SK-N-SH (cell line): Measurements from ENCODE around the gene EFCAB12. TPM values are rescaled to one million over a fixed set of nuclear protein-coding genes. Genes with fewer than 3 reads are reported as not detected.

Experiments used
- CTCF ChIA-PET: fragments of 300-600, 350-600 bp; formaldehyde crosslinking; extraction: SDS; loops from one replicate; lab custom pipeline; 2021; lab: Yijun Ruan, JAX
- POLR2A ChIA-PET: fragments of 350-600 bp; sonication (Branson Sonifier 250); formaldehyde crosslinking; extraction: SDS; loops from one replicate; lab custom pipeline; 2020; ENCODE audit warnings: antibody characterized with exemption, inconsistent platforms; lab: Yijun Ruan, JAX
- DNase-seq: peaks from one replicate; pipeline ENCODE4 v3.0.0; 2012
- H2AFZ ChIP-seq: fragments of 200-600 bp; sonication (generic); 2 replicates; pipeline ENCODE4 v1.8.1; 2016; ENCODE audit warnings: antibody characterized with exemption, mild to moderate bottlenecking, low read depth
- H3F3A ChIP-seq: fragments of 200-600 bp; sonication (generic); replicated peaks from 2 replicates; pipeline ENCODE3; 2016; ENCODE audit warnings: antibody characterized with exemption, mild to moderate bottlenecking; ENCODE audit not compliant: insufficient read depth
- H3K27ac ChIP-seq, 2 experiments: fragments of 200-500 bp in 1 of 2; fragments of 200-600 bp in 1 of 2; sonication (Bioruptor generic) in 1 of 2; sonication (generic), shearing (Covaris generic) in 1 of 2; 2 replicates each; pipeline versions ENCODE4 v1.5.1 to v1.6.1; 2014 to 2016; ENCODE audit warnings: low read depth in 2 of 2, inconsistent platforms in 1 of 2, low read length in 1 of 2, mild to moderate bottlenecking in 1 of 2, mixed read lengths in 1 of 2
- H3K27me3 ChIP-seq: fragments of 200-600 bp; sonication (generic), shearing (Covaris generic); 2 replicates; pipeline ENCODE4 v1.6.1; 2016; ENCODE audit warnings: mixed run types; ENCODE audit not compliant: insufficient read depth
- H3K36me3 ChIP-seq, 2 experiments: fragments of 200-500 bp in 1 of 2; fragments of 200-600 bp in 1 of 2; sonication (Bioruptor generic) in 1 of 2; sonication (generic) in 1 of 2; replicated peaks in 1 of 2; 2 replicates each; pipeline versions ENCODE3 to v1.5.1; 2014 to 2016; ENCODE audit warnings: low read length in 1 of 2, mild to moderate bottlenecking in 1 of 2; ENCODE audit not compliant: insufficient read depth in 2 of 2, control insufficient read depth in 1 of 2
- H3K4me1 ChIP-seq, 2 experiments: fragments of 200-500 bp in 1 of 2; fragments of 200-600 bp in 1 of 2; sonication (Bioruptor generic) in 1 of 2; sonication (generic), shearing (Covaris generic) in 1 of 2; 2 replicates each; pipeline versions ENCODE4 v1.5.1 to v1.6.1; 2014 to 2016; ENCODE audit warnings: low read depth in 1 of 2, low read length in 1 of 2, mixed run types in 1 of 2; ENCODE audit not compliant: insufficient read depth in 2 of 2, control insufficient read depth in 1 of 2
- H3K4me2 ChIP-seq: fragments of 200-600 bp; sonication (generic), shearing (Covaris generic); 2 replicates; pipeline ENCODE4 v1.6.1; 2017; ENCODE audit warnings: mixed run types
- H3K4me3 ChIP-seq, 2 experiments: fragments of 200-500 bp in 1 of 2; fragments of 200-600 bp in 1 of 2; sonication (Bioruptor generic) in 1 of 2; sonication (generic), shearing (Covaris generic) in 1 of 2; 2 replicates each; pipeline versions ENCODE4 v1.5.1 to v1.8.1; 2014 to 2016; ENCODE audit warnings: low read depth in 2 of 2, inconsistent platforms in 1 of 2, low read length in 1 of 2, mild to moderate bottlenecking in 1 of 2, mixed read lengths in 1 of 2, moderate library complexity in 1 of 2
- H3K79me2 ChIP-seq: fragments of 200-600 bp; sonication (generic); 2 replicates; pipeline ENCODE4 v1.8.1; 2017; ENCODE audit warnings: mild to moderate bottlenecking; ENCODE audit not compliant: insufficient read depth
- H3K9ac ChIP-seq: fragments of 200-600 bp; sonication (generic); 2 replicates; pipeline ENCODE4 v1.6.1; 2017; ENCODE audit warnings: mixed run types
- H3K9me2 ChIP-seq: fragments of 200-600 bp; sonication (generic); 2 replicates; pipeline ENCODE4 v1.6.1; 2017; ENCODE audit warnings: mixed run types
- H3K9me3 ChIP-seq: fragments of 200-600 bp; sonication (generic); 2 replicates; pipeline ENCODE4 v1.6.1; 2017; ENCODE audit warnings: mixed run types, mild to moderate bottlenecking, moderate library complexity
- H4K20me1 ChIP-seq: fragments of 200-600 bp; sonication (generic); 2 replicates; pipeline ENCODE4 v1.6.1; 2017; ENCODE audit warnings: mild to moderate bottlenecking, mixed run types; ENCODE audit not compliant: insufficient read depth
- CHD2 ChIP-seq: fragments of 150-350 bp; IDR thresholded peaks from 2 replicates; pipeline ENCODE4 v1.6.1; 2018; ENCODE audit warnings: low read length; ENCODE audit not compliant: partially characterized antibody
- ELF1 ChIP-seq: IDR thresholded peaks from 2 replicates; pipeline ENCODE4 v1.4.0; 2012
- EP300 ChIP-seq, 2 experiments: IDR thresholded peaks; 2 replicates each; pipeline versions ENCODE4 v1.4.0 to v1.6.1; 2012; ENCODE audit warnings: borderline replicate concordance in 1 of 2, low read depth in 1 of 2, low read length in 1 of 2
- FOXM1 ChIP-seq: IDR thresholded peaks from 2 replicates; pipeline ENCODE4 v1.4.0; 2012; ENCODE audit warnings: low read depth, mild to moderate bottlenecking
- GABPA ChIP-seq: IDR thresholded peaks from 2 replicates; pipeline ENCODE4 v1.4.0; 2012; ENCODE audit warnings: low read depth, mild to moderate bottlenecking
- MAX ChIP-seq: IDR thresholded peaks from 2 replicates; pipeline ENCODE4 v1.4.0; 2012; ENCODE audit warnings: low read depth
- MEF2A ChIP-seq: IDR thresholded peaks from 2 replicates; pipeline ENCODE4 v1.4.0; 2012; ENCODE audit warnings: low read depth, borderline replicate concordance
- MXI1 ChIP-seq: IDR thresholded peaks from 2 replicates; pipeline ENCODE4 v1.6.1; 2012; ENCODE audit warnings: mild to moderate bottlenecking, low read depth, low read length, improper control_type of control experiment
- NFIC ChIP-seq: IDR thresholded peaks from 2 replicates; pipeline ENCODE4 v1.4.0; 2012; ENCODE audit warnings: borderline replicate concordance
- RAD21 ChIP-seq: IDR thresholded peaks from 2 replicates; pipeline ENCODE4 v1.6.1; 2012; ENCODE audit warnings: mild to moderate bottlenecking, low read length
- RCOR1 ChIP-seq: fragments of 150-350 bp; IDR thresholded peaks from 2 replicates; pipeline ENCODE4 v1.6.1; 2017; ENCODE audit warnings: antibody characterized with exemption, low read length
- SIN3A ChIP-seq: IDR thresholded peaks from 2 replicates; pipeline ENCODE4 v1.6.1; 2012; ENCODE audit warnings: low read depth, mild to moderate bottlenecking, low read length, moderate library complexity, borderline replicate concordance
- SMC3 ChIP-seq: IDR thresholded peaks from 2 replicates; pipeline ENCODE4 v1.6.1; 2012; ENCODE audit warnings: low read depth, low read length, improper control_type of control experiment
- TAF1 ChIP-seq: IDR thresholded peaks from 2 replicates; pipeline ENCODE4 v1.6.1; 2012; ENCODE audit warnings: low read depth, mild to moderate bottlenecking, low read length, moderate library complexity, borderline replicate concordance
- USF1 ChIP-seq: IDR thresholded peaks from 2 replicates; pipeline ENCODE4 v1.4.0; 2012; ENCODE audit warnings: low read depth, borderline replicate concordance
- WGBS: methylation state at CpG from one replicate; pipeline ENCODE4 v1.1.6; 2017; ENCODE audit warnings: low lambda C conversion rate; 5-methylcytosine and 5-hydroxymethylcytosine counted together
- polyA plus RNA-seq, 3 experiments: library from polyadenylated mRNA; depleted of rRNA; stranded (reverse); fragments of >200 nt; gene quantifications; 2 replicates each; pipeline ENCODE4 v1.2.3, GENCODE V29; 2012
- TF ChIP-seq, protein P1 (sequence below): IDR thresholded peaks from 2 replicates; pipeline ENCODE4 v1.4.0; 2012; ENCODE audit warnings: low read depth, borderline replicate concordance
- TF ChIP-seq, protein P2 (sequence below): fragments of 150-350 bp; IDR thresholded peaks from 2 replicates; pipeline ENCODE4 v1.6.1; 2017; ENCODE audit warnings: antibody characterized with exemption, low read length, low read depth, borderline replicate concordance
- TF ChIP-seq, protein P3 (sequence below): IDR thresholded peaks from 2 replicates; pipeline ENCODE4; 2012
- TF ChIP-seq, protein P4 (sequence below): fragments of 150-350 bp; IDR thresholded peaks from 2 replicates; pipeline ENCODE4 v1.6.1; 2016; ENCODE audit warnings: mild to moderate bottlenecking, low read depth, low read length
- TF ChIP-seq, protein P5 (sequence below): fragments of 200-600 bp; sonication (generic); IDR thresholded peaks from 2 replicates; pipeline ENCODE4 v1.6.1; 2017; ENCODE audit warnings: antibody characterized with exemption, mild to moderate bottlenecking, moderate library complexity

EFCAB12 gene
- polyA plus RNA-seq, 1 of the 3 experiments (the other 2 are of a cell fraction), result 0.38 TPM

- TF ChIP-seq, protein P1, sequence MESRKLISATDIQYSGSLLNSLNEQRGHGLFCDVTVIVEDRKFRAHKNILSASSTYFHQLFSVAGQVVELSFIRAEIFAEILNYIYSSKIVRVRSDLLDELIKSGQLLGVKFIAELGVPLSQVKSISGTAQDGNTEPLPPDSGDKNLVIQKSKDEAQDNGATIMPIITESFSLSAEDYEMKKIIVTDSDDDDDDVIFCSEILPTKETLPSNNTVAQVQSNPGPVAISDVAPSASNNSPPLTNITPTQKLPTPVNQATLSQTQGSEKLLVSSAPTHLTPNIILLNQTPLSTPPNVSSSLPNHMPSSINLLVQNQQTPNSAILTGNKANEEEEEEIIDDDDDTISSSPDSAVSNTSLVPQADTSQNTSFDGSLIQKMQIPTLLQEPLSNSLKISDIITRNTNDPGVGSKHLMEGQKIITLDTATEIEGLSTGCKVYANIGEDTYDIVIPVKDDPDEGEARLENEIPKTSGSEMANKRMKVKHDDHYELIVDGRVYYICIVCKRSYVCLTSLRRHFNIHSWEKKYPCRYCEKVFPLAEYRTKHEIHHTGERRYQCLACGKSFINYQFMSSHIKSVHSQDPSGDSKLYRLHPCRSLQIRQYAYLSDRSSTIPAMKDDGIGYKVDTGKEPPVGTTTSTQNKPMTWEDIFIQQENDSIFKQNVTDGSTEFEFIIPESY, result no peak
- TF ChIP-seq MXI1 (no peak), RAD21 (no peak)
These were observed 15.8 kb downstream of the EFCAB12 start (continued) for GRCh38 chr3:129412542-129413198.

DNA sequence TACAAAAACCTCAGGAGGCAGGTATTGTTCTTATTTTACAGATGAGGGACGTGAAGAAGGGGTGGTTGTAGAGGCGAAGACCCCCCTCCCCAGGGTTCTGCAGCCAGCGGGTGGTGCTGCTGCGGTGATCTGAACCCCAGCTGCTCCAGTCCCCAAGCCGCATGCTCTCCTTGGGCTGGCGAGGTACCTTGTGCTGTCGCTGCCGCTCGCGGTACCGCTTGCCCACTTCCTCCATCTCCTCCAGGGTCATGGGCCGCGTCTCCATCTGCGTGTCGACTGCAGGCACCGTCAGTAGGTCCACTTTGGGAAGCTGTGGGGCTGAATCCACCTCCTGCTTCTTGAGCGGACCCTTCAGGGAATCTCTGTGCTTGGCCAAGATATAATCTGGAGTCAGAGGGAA lies 17.5 kb downstream of the EFCAB12 start:
- POLR2A ChIA-PET, result no interaction called here
- Histone ChIP-seq H3K9ac (no peak overlapping the region), H3K79me2 (no peaks in the 10 kb centered on the region), H3K9me3 (no peaks in the 10 kb centered on the region), H3K4me3 (no peak overlapping the region), H3K4me2 (no peak overlapping the region), H3F3A (peaks cover 7% of the 10 kb centered on the region), H3K27ac (no peak overlapping the region), H3K9me2 (no peaks in the 10 kb centered on the region), H2AFZ (no peak overlapping the region), H4K20me1 (no peaks in the 10 kb centered on the region), H3K36me3 (no peaks in the 10 kb centered on the region), H3K4me1 (peaks cover 0 to 2% of the 10 kb centered on the region in 2 experiments; a peak in 1 of 4 replicates), H3K27me3 (no peaks in the 10 kb centered on the region)
- CTCF ChIA-PET, result interaction anchor here (1.2 to 1.3 kb wide), 2 partner anchors 12 to 17 kb away, joined by 3 read pairs; no protein-coding TSS in a partner anchor
- no peak for TF ChIP-seq CHD2
- TF ChIP-seq MAX, result no peak
- no peak for TF ChIP-seq MEF2A
- TF ChIP-seq RCOR1, result no peak
- TF ChIP-seq GABPA, result no peak
- TF ChIP-seq, protein P2, sequence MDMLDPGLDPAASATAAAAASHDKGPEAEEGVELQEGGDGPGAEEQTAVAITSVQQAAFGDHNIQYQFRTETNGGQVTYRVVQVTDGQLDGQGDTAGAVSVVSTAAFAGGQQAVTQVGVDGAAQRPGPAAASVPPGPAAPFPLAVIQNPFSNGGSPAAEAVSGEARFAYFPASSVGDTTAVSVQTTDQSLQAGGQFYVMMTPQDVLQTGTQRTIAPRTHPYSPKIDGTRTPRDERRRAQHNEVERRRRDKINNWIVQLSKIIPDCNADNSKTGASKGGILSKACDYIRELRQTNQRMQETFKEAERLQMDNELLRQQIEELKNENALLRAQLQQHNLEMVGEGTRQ, result no peak
- TF ChIP-seq USF1, result no peak
- TF ChIP-seq, protein P3, sequence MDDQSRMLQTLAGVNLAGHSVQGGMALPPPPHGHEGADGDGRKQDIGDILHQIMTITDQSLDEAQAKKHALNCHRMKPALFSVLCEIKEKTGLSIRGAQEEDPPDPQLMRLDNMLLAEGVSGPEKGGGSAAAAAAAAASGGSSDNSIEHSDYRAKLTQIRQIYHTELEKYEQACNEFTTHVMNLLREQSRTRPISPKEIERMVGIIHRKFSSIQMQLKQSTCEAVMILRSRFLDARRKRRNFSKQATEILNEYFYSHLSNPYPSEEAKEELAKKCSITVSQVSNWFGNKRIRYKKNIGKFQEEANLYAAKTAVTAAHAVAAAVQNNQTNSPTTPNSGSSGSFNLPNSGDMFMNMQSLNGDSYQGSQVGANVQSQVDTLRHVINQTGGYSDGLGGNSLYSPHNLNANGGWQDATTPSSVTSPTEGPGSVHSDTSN, result no peak
- no peak for TF ChIP-seq ELF1
- no peak for TF ChIP-seq FOXM1
- no peak for TF ChIP-seq SIN3A
- TF ChIP-seq NFIC, result no peak
- TF ChIP-seq, protein P4, sequence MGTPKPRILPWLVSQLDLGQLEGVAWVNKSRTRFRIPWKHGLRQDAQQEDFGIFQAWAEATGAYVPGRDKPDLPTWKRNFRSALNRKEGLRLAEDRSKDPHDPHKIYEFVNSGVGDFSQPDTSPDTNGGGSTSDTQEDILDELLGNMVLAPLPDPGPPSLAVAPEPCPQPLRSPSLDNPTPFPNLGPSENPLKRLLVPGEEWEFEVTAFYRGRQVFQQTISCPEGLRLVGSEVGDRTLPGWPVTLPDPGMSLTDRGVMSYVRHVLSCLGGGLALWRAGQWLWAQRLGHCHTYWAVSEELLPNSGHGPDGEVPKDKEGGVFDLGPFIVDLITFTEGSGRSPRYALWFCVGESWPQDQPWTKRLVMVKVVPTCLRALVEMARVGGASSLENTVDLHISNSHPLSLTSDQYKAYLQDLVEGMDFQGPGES, result no peak
- TF ChIP-seq, protein P1, result no peak
- no peak for TF ChIP-seq TAF1
- TF ChIP-seq, protein P5, sequence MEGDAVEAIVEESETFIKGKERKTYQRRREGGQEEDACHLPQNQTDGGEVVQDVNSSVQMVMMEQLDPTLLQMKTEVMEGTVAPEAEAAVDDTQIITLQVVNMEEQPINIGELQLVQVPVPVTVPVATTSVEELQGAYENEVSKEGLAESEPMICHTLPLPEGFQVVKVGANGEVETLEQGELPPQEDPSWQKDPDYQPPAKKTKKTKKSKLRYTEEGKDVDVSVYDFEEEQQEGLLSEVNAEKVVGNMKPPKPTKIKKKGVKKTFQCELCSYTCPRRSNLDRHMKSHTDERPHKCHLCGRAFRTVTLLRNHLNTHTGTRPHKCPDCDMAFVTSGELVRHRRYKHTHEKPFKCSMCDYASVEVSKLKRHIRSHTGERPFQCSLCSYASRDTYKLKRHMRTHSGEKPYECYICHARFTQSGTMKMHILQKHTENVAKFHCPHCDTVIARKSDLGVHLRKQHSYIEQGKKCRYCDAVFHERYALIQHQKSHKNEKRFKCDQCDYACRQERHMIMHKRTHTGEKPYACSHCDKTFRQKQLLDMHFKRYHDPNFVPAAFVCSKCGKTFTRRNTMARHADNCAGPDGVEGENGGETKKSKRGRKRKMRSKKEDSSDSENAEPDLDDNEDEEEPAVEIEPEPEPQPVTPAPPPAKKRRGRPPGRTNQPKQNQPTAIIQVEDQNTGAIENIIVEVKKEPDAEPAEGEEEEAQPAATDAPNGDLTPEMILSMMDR, result no peak
- TF ChIP-seq SMC3, result no peak
- no peak for TF ChIP-seq MXI1
- no peak for TF ChIP-seq EP300 (IDR thresholded peaks at IDR 0.05; ENCODE audit: borderline replicate concordance in 1 of 2, low read depth in 1 of 2, low read length in 1 of 2)
- TF ChIP-seq RAD21, result no peak
- 94% methylated on average over 14 of the region's 17 CpGs for WGBS
- no peak for DNase-seq
